H9 (cell line): ENCODE results near the gene MORC2. TPM values are rescaled to one million over a fixed set of nuclear protein-coding genes. Genes with fewer than 3 reads are reported as not detected.

Source experiments
- DNase-seq: peaks from one replicate; pipeline ENCODE4 v3.0.0-alpha.2; 2017
- H2AFZ ChIP-seq: one replicate; pipeline ENCODE4 v1.6.1; 2013; ENCODE audit warnings: mild to moderate bottlenecking, low read length, control low read depth, moderate library complexity
- H2AK5ac ChIP-seq: 2 replicates; pipeline ENCODE4 v1.6.1; 2013; ENCODE audit warnings: low read length, control low read depth, mixed read lengths; ENCODE audit not compliant: insufficient read length
- H2BK120ac ChIP-seq: one replicate; pipeline ENCODE4 v1.6.1; 2013; ENCODE audit warnings: low read depth, mild to moderate bottlenecking, low read length, control low read depth, inconsistent platforms; ENCODE audit not compliant: poor library complexity, severe bottlenecking
- H2BK12ac ChIP-seq: 2 replicates; pipeline ENCODE4 v1.6.1; 2013; ENCODE audit warnings: low read length, control low read depth, mixed read lengths, low read depth; ENCODE audit not compliant: insufficient read length
- H2BK15ac ChIP-seq: 2 replicates; pipeline ENCODE4 v1.6.1; 2013; ENCODE audit warnings: low read depth, low read length, control low read depth
- H2BK20ac ChIP-seq: one replicate; pipeline ENCODE4 v1.6.1; 2013; ENCODE audit warnings: low read depth, mild to moderate bottlenecking, low read length, control low read depth, inconsistent platforms; ENCODE audit not compliant: poor library complexity, severe bottlenecking
- H2BK5ac ChIP-seq: 2 replicates; pipeline ENCODE4 v1.6.1; 2013; ENCODE audit warnings: low read length, control low read depth, mixed read lengths; ENCODE audit not compliant: insufficient read length
- H3K14ac ChIP-seq: 2 replicates; pipeline ENCODE4 v1.6.1; 2013; ENCODE audit warnings: low read length, control low read depth; ENCODE audit not compliant: insufficient read depth
- H3K18ac ChIP-seq: 2 replicates; pipeline ENCODE4 v1.6.1; 2013; ENCODE audit warnings: low read depth, mild to moderate bottlenecking, mixed read lengths, low read length, control low read depth; ENCODE audit not compliant: insufficient read length
- H3K23ac ChIP-seq: 2 replicates; pipeline ENCODE4 v1.6.1; 2013; ENCODE audit warnings: low read length, control low read depth, mixed read lengths, low read depth; ENCODE audit not compliant: insufficient read length
- H3K23me2 ChIP-seq: 2 replicates; pipeline ENCODE4 v1.6.1; 2013; ENCODE audit warnings: low read depth, mild to moderate bottlenecking, mixed read lengths, low read length, control low read depth; ENCODE audit not compliant: insufficient read length, poor library complexity, severe bottlenecking
- H3K27ac ChIP-seq: 2 replicates; pipeline ENCODE4 v1.5.1; 2013; ENCODE audit warnings: low read length, control low read depth, mixed read lengths, low read depth; ENCODE audit not compliant: insufficient read length
- H3K27me3 ChIP-seq: 2 replicates; pipeline ENCODE4 v1.6.1; 2013; ENCODE audit warnings: low read length, control low read depth, inconsistent platforms; ENCODE audit not compliant: insufficient read depth
- H3K4ac ChIP-seq: 2 replicates; pipeline ENCODE4 v1.6.1; 2013; ENCODE audit warnings: low read depth, mild to moderate bottlenecking, control low read depth, inconsistent platforms, low read length, moderate library complexity
- H3K4me1 ChIP-seq: 2 replicates; pipeline ENCODE4 v1.6.1; 2013; ENCODE audit warnings: low read length, control low read depth, inconsistent platforms; ENCODE audit not compliant: insufficient read depth
- H3K4me2 ChIP-seq: 2 replicates; pipeline ENCODE4 v1.6.1; 2013; ENCODE audit warnings: low read length, control low read depth, mixed read lengths; ENCODE audit not compliant: insufficient read length, insufficient read depth
- H3K56ac ChIP-seq: 2 replicates; pipeline ENCODE4 v1.6.1; 2013; ENCODE audit warnings: low read depth, mild to moderate bottlenecking, mixed read lengths, low read length, control low read depth; ENCODE audit not compliant: insufficient read length
- H3K79me1 ChIP-seq: 2 replicates; pipeline ENCODE4 v1.6.1; 2013; ENCODE audit warnings: low read depth, mild to moderate bottlenecking, moderate library complexity, low read length, control low read depth, inconsistent platforms; ENCODE audit not compliant: insufficient read depth, poor library complexity, severe bottlenecking
- H3K79me2 ChIP-seq: 2 replicates; pipeline ENCODE4 v1.6.1; 2013; ENCODE audit warnings: low read length, control low read depth, inconsistent platforms; ENCODE audit not compliant: insufficient read depth
- H3K9ac ChIP-seq: 2 replicates; pipeline ENCODE4 v1.6.1; 2013; ENCODE audit warnings: low read length, control low read depth, mixed read lengths; ENCODE audit not compliant: insufficient read length; ENCODE audit errors: extremely low read depth
- H3K9me3 ChIP-seq: one replicate; pipeline ENCODE4 v1.6.1; 2013; ENCODE audit warnings: low read depth, low read length, inconsistent platforms; ENCODE audit not compliant: control insufficient read depth
- H3T11ph ChIP-seq: one replicate; pipeline ENCODE4 v1.6.1; 2013; ENCODE audit warnings: mild to moderate bottlenecking, low read length, control low read depth, inconsistent platforms
- H4K20me1 ChIP-seq: one replicate; pipeline ENCODE4 v1.6.1; 2013; ENCODE audit not compliant: control insufficient read depth, insufficient read length, insufficient read depth
- H4K5ac ChIP-seq: 2 replicates; pipeline ENCODE4 v1.6.1; 2013; ENCODE audit warnings: low read depth, mild to moderate bottlenecking, mixed read lengths, low read length, control low read depth; ENCODE audit not compliant: insufficient read length
- H4K8ac ChIP-seq: replicated peaks from 2 replicates; pipeline ENCODE4 v1.6.1; 2013; ENCODE audit warnings: low read length, control low read depth, mixed read lengths, low read depth; ENCODE audit not compliant: insufficient read length
- H4K91ac ChIP-seq: 2 replicates; pipeline ENCODE4 v1.6.1; 2013; ENCODE audit warnings: low read depth, mild to moderate bottlenecking, moderate library complexity, mixed read lengths, low read length, control low read depth; ENCODE audit not compliant: insufficient read length
- H3K27ac Mint-ChIP-seq, 3 experiments: 2 replicates in 2 of 3; 3 replicates in 1 of 3; pipeline ENCODE4 v1.8.0; 2020 to 2021; ENCODE audit warnings: mixed read lengths in 3 of 3, mild to moderate bottlenecking in 1 of 3, moderate library complexity in 1 of 3
- H3K27me3 Mint-ChIP-seq: 2 replicates; pipeline ENCODE4 v1.8.0; 2021; ENCODE audit warnings: low read depth, mild to moderate bottlenecking, moderate library complexity, mixed read lengths
- H3K36me3 Mint-ChIP-seq, 3 experiments: 2 replicates in 2 of 3; 3 replicates in 1 of 3; pipeline ENCODE4 v1.8.0; 2020 to 2021; ENCODE audit warnings: low read depth in 3 of 3, mixed read lengths in 3 of 3; ENCODE audit not compliant: insufficient read depth in 1 of 3
- H3K4me1 Mint-ChIP-seq, 2 experiments: 2 replicates each; pipeline ENCODE4 v1.8.0; 2020; ENCODE audit warnings: mixed read lengths in 2 of 2
- H3K4me3 Mint-ChIP-seq, 2 experiments: 2 replicates in 1 of 2; 3 replicates in 1 of 2; pipeline ENCODE4 v1.8.0; 2020 to 2021; ENCODE audit warnings: mild to moderate bottlenecking in 2 of 2, mixed read lengths in 2 of 2, moderate library complexity in 1 of 2
- H3K9me3 Mint-ChIP-seq, 2 experiments: 2 replicates in 1 of 2; 3 replicates in 1 of 2; pipeline ENCODE4 v1.8.0; 2020; ENCODE audit warnings: mild to moderate bottlenecking in 2 of 2, mixed read lengths in 2 of 2, moderate library complexity in 1 of 2
- WGBS: extraction: QIAGEN DNeasy Blood & Tissue Kit; methylation state at CpG from one replicate; pipeline ENCODE4 v1.1.7; 2013; ENCODE audit warnings: missing lambda C conversion rate, low lambda C conversion rate, mixed read lengths; ENCODE audit not compliant: insufficient read length; ENCODE audit errors: extremely low coverage; 5-methylcytosine and 5-hydroxymethylcytosine counted together
- total RNA-seq: library from RNA; stranded (reverse); gene quantifications from 2 replicates; pipeline ENCODE4 v1.2.1, GENCODE V29; 2021
- TF ChIP-seq, protein P1 (sequence below): fragments of 200-600 bp; sonication (generic); conservative IDR thresholded peaks from 3 replicates; pipeline ENCODE4 v1.8.0; 2021; ENCODE audit warnings: antibody characterized with exemption, mild to moderate bottlenecking

MORC2 gene
- total RNA-seq, 1 experiment from 2014 or later, result 37.4 TPM

- Histone ChIP-seq H3K23me2 (no peaks in the 10 kb centered on the region), H3K9me3 (no peaks in the 10 kb centered on the region), H3K79me2 (no peaks in the 10 kb centered on the region), H2AFZ (no peak overlapping the region), H3K79me1 (no peaks in the 10 kb centered on the region), H3K27ac (no peak overlapping the region), H2BK5ac (no peak overlapping the region), H3K27me3 (no peaks in the 10 kb centered on the region), H3K4me2 (no peak overlapping the region), H3K4me1 (no peaks in the 10 kb centered on the region), H3K18ac (no peak overlapping the region), H3K9ac (no peak overlapping the region), H3T11ph (no peak overlapping the region), H2BK12ac (no peak overlapping the region), H3K14ac (no peak overlapping the region), H2BK120ac (no peak overlapping the region), H2BK20ac (no peak overlapping the region), H2BK15ac (no peak overlapping the region), H4K20me1 (no peaks in the 10 kb centered on the region), H3K56ac (no peak overlapping the region), H4K91ac (no peak overlapping the region), H4K5ac (no peak overlapping the region), H3K23ac (no peak overlapping the region), H2AK5ac (no peak overlapping the region), H3K4ac (no peak overlapping the region), H4K8ac (no peak overlapping the region)
- DNase-seq, result peak; percentile 12
- WGBS, result no CpG with 5 or more reads among the region's 4 CpGs
- H3K36me3 Mint-ChIP-seq, result peaks cover 52 to 66% (median 66%) of the 10 kb centered on the region in 3 experiments
- H3K4me3 Mint-ChIP-seq, result no peak overlapping the region
- TF ChIP-seq, protein P1, sequence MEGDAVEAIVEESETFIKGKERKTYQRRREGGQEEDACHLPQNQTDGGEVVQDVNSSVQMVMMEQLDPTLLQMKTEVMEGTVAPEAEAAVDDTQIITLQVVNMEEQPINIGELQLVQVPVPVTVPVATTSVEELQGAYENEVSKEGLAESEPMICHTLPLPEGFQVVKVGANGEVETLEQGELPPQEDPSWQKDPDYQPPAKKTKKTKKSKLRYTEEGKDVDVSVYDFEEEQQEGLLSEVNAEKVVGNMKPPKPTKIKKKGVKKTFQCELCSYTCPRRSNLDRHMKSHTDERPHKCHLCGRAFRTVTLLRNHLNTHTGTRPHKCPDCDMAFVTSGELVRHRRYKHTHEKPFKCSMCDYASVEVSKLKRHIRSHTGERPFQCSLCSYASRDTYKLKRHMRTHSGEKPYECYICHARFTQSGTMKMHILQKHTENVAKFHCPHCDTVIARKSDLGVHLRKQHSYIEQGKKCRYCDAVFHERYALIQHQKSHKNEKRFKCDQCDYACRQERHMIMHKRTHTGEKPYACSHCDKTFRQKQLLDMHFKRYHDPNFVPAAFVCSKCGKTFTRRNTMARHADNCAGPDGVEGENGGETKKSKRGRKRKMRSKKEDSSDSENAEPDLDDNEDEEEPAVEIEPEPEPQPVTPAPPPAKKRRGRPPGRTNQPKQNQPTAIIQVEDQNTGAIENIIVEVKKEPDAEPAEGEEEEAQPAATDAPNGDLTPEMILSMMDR, result no peak
- H3K27me3 Mint-ChIP-seq, result no peaks in the 10 kb centered on the region; the same call in 1 of the 2 replicates
- no peaks in the 10 kb centered on the region for H3K9me3 Mint-ChIP-seq
- no peaks in the 10 kb centered on the region for H3K4me1 Mint-ChIP-seq
- H3K27ac Mint-ChIP-seq, result peak overlapping the region in 1 of 3 experiments; percentile 45; a peak in 1 of 7 replicates
These were observed 41.9 kb downstream of the MORC2 start for GRCh38 chr22:30926706-30927105.
